EL (cell line): Measurements from ENCODE around the gene ISOC2.
"Not testable (repeated sequence)": the region's sequence is repeated elsewhere in the genome, so short reads cannot be mapped to it uniquely, and the experiment has no call there.

Experiments used
- DNase-seq: peaks from one replicate; pipeline ENCODE4 v3.0.0-alpha.2; 2016

Gene ISOC2

GRCh38 chr19:55456347-55456746, 5.1 kb downstream of the ISOC2 start:
- no peak for DNase-seq

- DNase-seq, result no peak
Observed at GRCh38 chr19:55455576-55456235, 5.7 kb downstream of the ISOC2 start.

GRCh38 chr19:55454787-55455243, 6.6 kb downstream of the ISOC2 start:
- DNase-seq, result peak; percentile 51

- DNase-seq, result no peak
Observed at GRCh38 chr19:55453511-55454260, 7.8 kb downstream of the ISOC2 start.

- peak; percentile 68 for DNase-seq
Observed at GRCh38 chr19:55452749-55453346, 8.6 kb downstream of the ISOC2 start.

GRCh38 chr19:55451965-55452748, 9.3 kb downstream of the ISOC2 start:
- no peak for DNase-seq

GRCh38 chr19:55451163-55451964, 10.1 kb downstream of the ISOC2 start:
- no peak for DNase-seq

- no peak for DNase-seq
Observed at GRCh38 chr19:55449469-55449868, 12.0 kb downstream of the ISOC2 start.

- DNase-seq, result not testable (repeated sequence)
Observed at GRCh38 chr19:55448175-55448490, 13.3 kb downstream of the ISOC2 start.

- DNase-seq, result peak; percentile 45
Observed at GRCh38 chr19:55447421-55448174, 13.8 kb downstream of the ISOC2 start.

GRCh38 chr19:55446060-55446459, 15.4 kb downstream of the ISOC2 start:
- DNase-seq, result no peak

GRCh38 chr19:55444646-55445045, 16.8 kb downstream of the ISOC2 start:
- no peak for DNase-seq

GRCh38 chr19:55443824-55444480, 17.5 kb downstream of the ISOC2 start:
- DNase-seq, result no peak

- no peak for DNase-seq
Observed at GRCh38 chr19:55443045-55443823, 18.2 kb downstream of the ISOC2 start, which contains the start of gene SHISA7. Gene SHISA7 (minus strand): TSS chr19:55443300. CDS start chr19:55442863, 437 bp downstream.

- no peak for DNase-seq
Observed at GRCh38 chr19:55442372-55442961, 19.0 kb downstream of the ISOC2 start.

GRCh38 chr19:55441692-55442321, 19.6 kb downstream of the ISOC2 start:
- DNase-seq, result no peak

- no peak for DNase-seq
Observed at GRCh38 chr19:55441319-55441691, 20.1 kb downstream of the ISOC2 start.

GRCh38 chr19:55440411-55441105, 20.9 kb downstream of the ISOC2 start:
- DNase-seq, result peak; percentile 22

GRCh38 chr19:55439052-55439451, 22.4 kb downstream of the ISOC2 start:
- DNase-seq, result no peak
